Measurements from ENCODE around the gene CAPZA2. TPM values are rescaled to one million over a fixed set of nuclear protein-coding genes. Genes with fewer than 3 reads are reported as not detected.
A peak's percentile ranks its signal among the peaks of the same experiment; 100 is the strongest.

Gene CAPZA2
- total RNA-seq, 2 experiments from 2014 or later, result 134 to 182 TPM

DNA sequence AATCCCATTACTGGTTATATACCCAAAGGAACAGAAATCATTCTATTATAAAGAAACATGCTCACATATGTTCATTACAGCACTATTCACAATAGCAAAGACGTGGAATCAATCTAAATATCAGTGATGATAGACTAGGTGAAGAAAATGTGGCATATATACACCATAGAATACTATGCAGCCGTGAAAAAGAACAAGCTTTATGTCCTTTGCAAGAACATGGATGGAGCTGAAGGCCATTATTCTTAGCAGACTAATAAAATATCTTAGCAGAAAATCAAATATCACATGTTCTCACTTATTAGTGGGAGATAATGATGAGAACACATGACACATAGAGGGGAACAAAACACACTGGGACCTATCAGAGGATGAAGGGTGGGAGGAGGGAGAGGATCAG is 38.8 kb downstream of the CAPZA2 start:
- no peak overlapping the region for H3K4me3 Mint-ChIP-seq
- no peaks in the 10 kb centered on the region for H3K27me3 Mint-ChIP-seq
- H3K4me1 Mint-ChIP-seq, result no peaks in the 10 kb centered on the region
- H3K9me3 Mint-ChIP-seq, result no peaks in the 10 kb centered on the region
- CTCF ChIA-PET, result no interaction called here
- no peak overlapping the region for H3K27ac Mint-ChIP-seq
- no peak for DNase-seq
- H3K36me3 Mint-ChIP-seq (ENCODE audit: low read depth), result peaks cover 38% of the 10 kb centered on the region
- POLR2A ChIA-PET, result no interaction called here

DNA sequence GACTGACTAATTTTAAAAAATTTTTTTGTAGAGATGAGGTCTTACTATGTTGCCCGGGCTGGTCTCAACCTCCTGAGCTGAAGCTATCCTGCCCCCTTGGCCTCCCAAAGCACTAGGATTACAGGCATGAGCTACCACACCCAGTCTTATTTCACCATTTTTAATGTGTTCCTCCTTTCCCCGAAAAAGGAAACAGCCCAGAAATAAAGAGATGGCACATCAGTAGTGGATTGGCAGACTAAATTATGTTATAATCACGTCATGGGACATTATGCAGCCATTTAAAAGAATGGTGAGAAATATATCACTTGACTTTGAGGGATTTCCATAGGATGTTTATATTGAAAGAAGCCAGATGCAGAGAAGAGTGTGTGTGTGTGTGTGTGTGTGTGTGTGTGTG is 40.5 kb downstream of the CAPZA2 start:
- ChIA-PET POLR2A (no interaction called here), CTCF (interaction anchor here (0.9 kb wide), 1 partner anchor 31 kb away, joined by 3 read pairs; no protein-coding TSS in a partner anchor)
- Mint-ChIP-seq H3K4me3 (no peak overlapping the region), H3K36me3 (ENCODE audit: low read depth) (peaks cover 38% of the 10 kb centered on the region), H3K9me3 (no peaks in the 10 kb centered on the region), H3K27me3 (no peaks in the 10 kb centered on the region), H3K27ac (no peak overlapping the region), H3K4me1 (no peaks in the 10 kb centered on the region)
- DNase-seq, result no peak

DNA sequence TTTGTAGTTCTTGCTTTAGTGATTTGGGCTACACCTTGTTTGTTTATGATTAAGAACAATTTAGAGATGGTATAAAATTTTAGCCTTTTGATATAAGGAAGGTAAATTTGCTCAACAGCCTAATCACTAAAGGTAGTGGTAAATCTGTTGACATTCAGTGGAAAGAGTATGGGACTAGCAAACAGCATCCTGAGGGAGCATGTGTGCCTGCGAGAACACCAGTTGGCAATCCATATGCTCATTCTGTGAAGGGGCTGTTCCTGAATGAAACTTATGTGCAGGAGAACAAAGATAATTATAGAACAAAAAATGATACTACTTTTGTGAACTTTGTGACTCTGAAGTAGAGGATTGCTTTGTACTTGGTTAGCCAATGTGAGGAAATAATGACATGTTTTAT is 44.0 kb downstream of the CAPZA2 start:
- POLR2A ChIA-PET, result no interaction called here
- H3K4me1 Mint-ChIP-seq, result no peaks in the 10 kb centered on the region
- no peaks in the 10 kb centered on the region for H3K9me3 Mint-ChIP-seq
- H3K4me3 Mint-ChIP-seq, result no peak overlapping the region
- H3K27ac Mint-ChIP-seq, result no peak overlapping the region
- DNase-seq, result no peak
- H3K36me3 Mint-ChIP-seq (ENCODE audit: low read depth), result peaks cover 34% of the 10 kb centered on the region
- H3K27me3 Mint-ChIP-seq, result no peaks in the 10 kb centered on the region
- CTCF ChIA-PET, result no interaction called here

DNA sequence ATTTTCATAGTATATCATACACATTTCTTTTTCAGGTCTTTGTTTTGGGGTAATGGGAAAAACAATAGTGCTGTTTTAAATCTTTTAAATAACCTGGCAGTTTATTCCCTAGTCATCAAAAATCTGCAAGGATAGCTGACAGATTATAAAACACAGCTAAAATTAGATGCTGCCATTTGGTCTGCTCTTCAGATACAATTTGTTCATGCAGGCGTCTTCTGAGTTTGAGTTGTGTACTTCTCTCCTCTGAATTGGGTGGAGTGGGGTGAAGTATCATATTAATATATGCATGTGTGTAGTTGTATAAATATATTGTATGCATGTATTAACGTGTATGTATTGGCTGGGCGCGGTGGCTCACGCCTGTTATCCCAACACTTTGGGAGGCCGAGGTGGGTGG is 48.0 kb downstream of the CAPZA2 start:
- H3K27ac Mint-ChIP-seq, result no peak overlapping the region
- H3K9me3 Mint-ChIP-seq, result no peaks in the 10 kb centered on the region
- no peaks in the 10 kb centered on the region for H3K4me1 Mint-ChIP-seq
- DNase-seq, result no peak
- H3K4me3 Mint-ChIP-seq, result no peak overlapping the region
- no peaks in the 10 kb centered on the region for H3K27me3 Mint-ChIP-seq
- CTCF ChIA-PET, result no interaction called here
- POLR2A ChIA-PET, result no interaction called here
- H3K36me3 Mint-ChIP-seq (ENCODE audit: low read depth), result peaks cover 39% of the 10 kb centered on the region

DNA sequence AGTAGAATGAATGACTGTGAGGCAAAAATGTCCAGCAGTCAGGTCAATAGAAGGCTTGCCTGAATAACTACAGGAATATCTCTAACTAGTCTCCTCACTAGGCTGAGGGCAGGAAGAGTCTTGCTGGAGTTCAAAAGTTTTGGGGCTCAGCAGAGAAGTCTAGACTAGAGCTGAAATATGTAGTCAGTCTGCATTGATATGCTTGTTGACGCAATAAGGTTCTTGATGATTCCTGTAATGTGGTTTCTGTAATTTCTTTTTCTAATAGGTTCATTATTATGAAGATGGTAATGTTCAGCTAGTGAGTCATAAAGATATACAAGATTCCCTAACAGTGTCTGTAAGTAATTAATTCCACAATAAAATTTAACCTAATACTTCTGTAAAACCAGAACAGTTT is 49.4 kb downstream of the CAPZA2 start:
- no peak for DNase-seq
- CTCF ChIA-PET, result interaction anchor here (0.7 kb wide), 1 partner anchor 16 kb away, joined by 3 read pairs; no protein-coding TSS in a partner anchor
- POLR2A ChIA-PET, result no interaction called here
- Mint-ChIP-seq H3K4me3 (no peak overlapping the region), H3K9me3 (no peaks in the 10 kb centered on the region), H3K27me3 (no peaks in the 10 kb centered on the region), H3K4me1 (no peaks in the 10 kb centered on the region), H3K36me3 (ENCODE audit: low read depth) (peaks cover 43% of the 10 kb centered on the region), H3K27ac (no peak overlapping the region)

DNA sequence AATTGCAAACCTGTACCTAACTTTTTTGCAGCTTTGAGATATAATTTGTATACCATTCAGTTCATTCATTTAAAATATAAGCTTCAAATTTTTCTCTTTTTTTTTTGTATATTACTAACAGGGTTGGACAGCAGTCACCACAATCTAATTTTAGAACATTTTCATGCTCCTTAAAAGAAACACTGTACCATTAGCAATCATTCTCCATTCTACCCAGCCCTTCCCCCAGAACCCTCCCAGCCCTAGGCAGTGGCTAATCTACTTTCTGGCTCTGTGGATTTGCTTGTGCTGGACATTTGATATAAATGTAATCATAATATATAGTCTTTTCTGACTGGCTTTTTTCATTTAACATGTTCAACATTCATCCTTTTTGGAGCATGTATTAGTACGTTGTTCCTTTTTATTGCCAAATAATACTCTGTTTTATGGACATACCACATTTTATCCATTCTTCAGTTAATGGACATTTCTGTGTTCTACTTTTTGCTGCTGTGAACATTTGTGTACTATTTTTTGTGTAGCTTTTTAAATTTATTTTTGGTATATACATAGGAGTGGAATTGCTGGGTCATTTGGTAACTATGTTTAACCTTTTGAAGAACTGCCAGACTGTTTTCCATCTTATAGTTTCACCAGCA is 50.0 kb downstream of the CAPZA2 start:
- Mint-ChIP-seq H3K4me3 (no peak overlapping the region), H3K27me3 (no peaks in the 10 kb centered on the region), H3K36me3 (ENCODE audit: low read depth) (peaks cover 45% of the 10 kb centered on the region), H3K27ac (no peak overlapping the region), H3K9me3 (no peaks in the 10 kb centered on the region), H3K4me1 (no peaks in the 10 kb centered on the region)
- ChIA-PET POLR2A (no interaction called here), CTCF (interaction anchor here (0.7 kb wide), 1 partner anchor 16 kb away, joined by 3 read pairs; no protein-coding TSS in a partner anchor)
- DNase-seq, result no peak

DNA sequence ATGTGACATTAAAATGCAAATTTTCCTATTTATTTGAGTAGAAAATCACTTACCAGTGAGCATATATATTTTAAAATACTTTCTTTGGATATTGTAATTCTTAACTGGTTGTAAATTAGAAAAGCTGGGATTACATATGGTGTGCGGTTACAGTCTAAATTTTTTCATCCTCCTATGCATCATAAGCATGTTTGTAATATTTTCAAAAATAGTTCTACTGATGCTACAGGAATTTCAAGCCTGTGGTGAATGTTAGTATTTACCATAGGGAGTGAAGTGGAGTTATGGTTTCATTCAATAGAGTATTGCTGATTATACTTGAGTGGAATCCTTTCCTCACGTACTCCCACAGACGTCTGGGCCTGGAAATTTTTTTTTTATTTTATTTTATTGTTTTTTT is 56.3 kb downstream of the CAPZA2 start:
- H3K27me3 Mint-ChIP-seq, result no peaks in the 10 kb centered on the region
- H3K4me3 Mint-ChIP-seq, result no peak overlapping the region
- H3K36me3 Mint-ChIP-seq (ENCODE audit: low read depth), result peaks cover 35% of the 10 kb centered on the region

DNA sequence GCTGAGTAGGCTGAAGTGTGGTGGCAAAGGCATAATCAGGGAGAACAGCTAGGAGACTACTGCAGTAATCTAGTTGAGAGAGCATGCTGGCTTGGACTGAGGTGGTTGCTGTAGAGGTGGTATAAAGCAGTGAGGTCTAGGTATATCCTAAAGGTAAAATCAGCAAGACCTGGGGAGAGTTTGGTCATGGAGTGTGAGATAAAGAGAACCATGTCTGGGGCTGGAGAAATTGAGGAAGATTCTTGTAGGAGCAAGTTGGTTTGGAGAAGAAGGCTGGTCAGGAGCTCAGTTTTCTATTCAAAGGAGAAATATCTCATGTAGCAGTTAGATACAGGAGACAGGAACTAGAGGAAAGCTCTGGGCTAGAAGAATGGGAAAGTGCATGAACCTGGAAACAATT is 58.0 kb downstream of the CAPZA2 start:
- no peak overlapping the region for H3K27ac Mint-ChIP-seq
- H3K9me3 Mint-ChIP-seq, result no peaks in the 10 kb centered on the region
- no peaks in the 10 kb centered on the region for H3K4me1 Mint-ChIP-seq
- H3K27me3 Mint-ChIP-seq, result no peaks in the 10 kb centered on the region
- no peak overlapping the region for H3K4me3 Mint-ChIP-seq
- no peak for DNase-seq
- CTCF ChIA-PET, result interaction anchor here (1.4 kb wide), 1 partner anchor 10 kb away, joined by 4 read pairs; no protein-coding TSS in a partner anchor
- POLR2A ChIA-PET, result no interaction called here
- peaks cover 30% of the 10 kb centered on the region for H3K36me3 Mint-ChIP-seq (ENCODE audit: low read depth)

More for the DNA sequence above, 56.3 kb downstream of the CAPZA2 start:
- no peaks in the 10 kb centered on the region for H3K4me1 Mint-ChIP-seq
- ChIA-PET POLR2A (no interaction called here), CTCF (interaction anchor here (2.2 kb wide), 1 partner anchor 12 kb away, joined by 9 read pairs; no protein-coding TSS in a partner anchor)
- no peaks in the 10 kb centered on the region for H3K9me3 Mint-ChIP-seq
- no peak for DNase-seq
- no peak overlapping the region for H3K27ac Mint-ChIP-seq

DNA sequence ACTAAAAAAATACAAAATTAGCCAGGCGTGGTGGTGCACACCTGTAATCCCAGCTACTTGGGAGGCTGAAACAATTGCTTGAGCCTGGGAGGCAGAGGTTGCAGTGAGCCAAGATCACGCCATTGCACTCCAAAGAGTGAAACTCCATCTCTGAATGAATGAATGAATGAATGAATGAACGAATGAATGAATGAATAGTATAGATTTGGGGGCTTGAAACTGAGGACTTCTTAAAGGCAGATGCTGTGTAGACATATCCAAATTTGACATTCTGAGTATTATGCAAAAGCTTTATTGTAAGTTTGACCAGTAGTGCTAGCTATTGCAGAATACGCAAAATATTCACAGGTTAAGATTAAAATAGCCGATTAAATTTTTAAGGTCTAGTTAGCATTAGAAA is 60.2 kb downstream of the CAPZA2 start:
- no peak overlapping the region for H3K4me3 Mint-ChIP-seq
- H3K27me3 Mint-ChIP-seq, result no peaks in the 10 kb centered on the region
- no peaks in the 10 kb centered on the region for H3K9me3 Mint-ChIP-seq
- CTCF ChIA-PET, result no interaction called here
- H3K4me1 Mint-ChIP-seq, result no peaks in the 10 kb centered on the region
- no peak overlapping the region for H3K27ac Mint-ChIP-seq
- POLR2A ChIA-PET, result no interaction called here
- peaks cover 20% of the 10 kb centered on the region for H3K36me3 Mint-ChIP-seq (ENCODE audit: low read depth)
- DNase-seq, result no peak

DNA sequence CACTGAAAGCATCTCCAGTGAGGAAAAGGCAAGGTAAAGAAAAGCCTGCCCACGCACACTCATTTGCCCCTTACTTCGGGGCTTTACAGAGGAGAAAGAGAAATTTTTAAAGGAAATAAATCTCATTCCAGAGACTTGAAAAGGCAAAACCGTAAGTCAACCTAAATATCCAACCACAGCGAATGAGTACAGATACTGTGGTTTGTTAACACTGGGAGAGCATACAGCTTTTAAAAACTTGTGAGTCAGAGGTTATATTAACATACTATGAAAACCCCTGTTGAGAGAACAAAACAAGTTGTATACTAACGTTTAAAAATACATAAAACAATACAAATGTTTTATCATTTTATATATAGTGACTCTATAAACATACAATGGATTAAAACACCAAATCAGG is 62.4 kb downstream of the CAPZA2 start:
- no peak for DNase-seq
- ChIA-PET CTCF (interaction anchor here (0.6 kb wide), 1 partner anchor 97 kb away, joined by 3 read pairs; no protein-coding TSS in a partner anchor), POLR2A (interaction anchor here (0.6 kb wide), 1 partner anchor 72 kb away, joined by 3 read pairs; no protein-coding TSS in a partner anchor)
- Mint-ChIP-seq H3K27ac (no peak overlapping the region), H3K4me3 (no peak overlapping the region), H3K36me3 (ENCODE audit: low read depth) (peaks cover 10% of the 10 kb centered on the region), H3K4me1 (no peaks in the 10 kb centered on the region), H3K9me3 (no peaks in the 10 kb centered on the region), H3K27me3 (peaks cover 9% of the 10 kb centered on the region)

DNA sequence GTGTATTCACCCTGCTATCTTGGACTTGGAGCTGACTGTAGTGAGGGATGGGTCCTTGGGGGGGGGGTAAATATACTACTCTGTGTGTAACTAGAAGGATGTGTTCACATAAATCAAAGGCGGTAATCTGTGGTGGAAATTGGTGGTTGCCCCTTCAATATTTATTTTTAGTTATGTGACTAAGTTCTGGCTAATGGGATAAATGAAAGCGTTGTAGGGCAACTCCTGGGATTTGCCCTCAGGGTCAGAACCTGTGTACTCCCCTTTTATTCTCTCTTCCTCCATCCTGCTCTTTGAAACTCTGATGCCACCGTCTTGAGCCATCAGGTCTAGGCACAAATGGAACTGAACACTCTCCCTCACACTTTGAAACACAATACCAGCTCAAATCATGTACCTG is 66.6 kb downstream of the CAPZA2 start:
- H3K27me3 Mint-ChIP-seq, result peaks cover 16% of the 10 kb centered on the region

DNA sequence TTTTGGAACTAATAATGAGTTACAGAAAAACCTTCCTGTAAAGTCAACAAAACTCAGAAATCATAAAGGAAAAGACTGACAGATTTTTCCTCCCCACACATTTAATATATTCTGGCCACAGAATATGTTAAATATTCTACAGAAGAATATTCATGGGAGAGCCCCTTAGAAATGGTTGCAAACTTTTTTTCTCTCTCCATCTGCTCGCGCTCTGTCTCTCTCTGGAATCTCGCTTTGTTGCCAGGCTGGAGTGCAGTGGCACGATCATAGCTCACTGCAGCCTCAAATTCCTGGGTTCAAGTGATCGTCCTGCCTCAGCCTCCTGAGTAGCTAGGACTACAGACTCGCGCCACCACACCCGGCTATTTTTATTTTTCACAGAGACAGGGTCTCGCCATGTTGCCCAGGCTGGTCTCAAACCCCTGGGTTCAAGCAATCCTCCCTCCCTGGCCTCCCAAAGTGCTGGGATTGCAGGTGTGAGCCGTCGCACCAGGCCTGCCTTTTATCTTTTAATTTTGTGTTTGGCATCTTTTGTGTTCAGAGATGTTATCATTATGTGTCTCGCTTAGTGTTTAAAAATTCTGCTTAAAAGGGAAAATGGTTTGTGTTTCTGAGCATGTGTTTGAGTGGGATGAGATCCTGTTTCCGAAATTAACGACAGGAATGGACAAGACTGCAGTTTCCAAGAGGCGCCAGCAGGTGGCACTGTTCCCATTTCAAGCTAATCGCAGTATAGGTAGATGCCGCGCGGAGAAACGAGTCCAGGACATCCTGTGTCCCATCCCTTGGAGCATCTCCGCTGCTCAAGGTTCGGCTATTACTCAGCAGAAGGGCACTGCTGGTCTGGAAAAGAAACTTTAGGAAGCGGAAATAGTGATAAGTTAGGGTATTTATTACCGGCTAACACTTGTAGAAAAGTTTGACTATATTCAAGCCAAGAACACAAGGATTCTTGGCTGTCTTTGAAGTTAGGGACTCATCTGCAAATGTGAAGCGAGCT is 67.8 kb downstream of the CAPZA2 start:
- H3K4me3 Mint-ChIP-seq, result no peak overlapping the region
- POLR2A ChIA-PET, result no interaction called here
- peak; percentile 78 for DNase-seq
- H3K4me1 Mint-ChIP-seq, result peaks cover 2% of the 10 kb centered on the region
- peaks cover 23% of the 10 kb centered on the region for H3K27me3 Mint-ChIP-seq
- no peaks in the 10 kb centered on the region for H3K9me3 Mint-ChIP-seq
- no peaks in the 10 kb centered on the region for H3K36me3 Mint-ChIP-seq (ENCODE audit: low read depth)
- no peak overlapping the region for H3K27ac Mint-ChIP-seq
- CTCF ChIA-PET, result interaction anchor here (1.0 to 2.9 kb wide), 6 partner anchors 10 to 180 kb away, joined by 3 to 10 read pairs (median 6); no protein-coding TSS in a partner anchor

More for the DNA sequence above, 66.6 kb downstream of the CAPZA2 start:
- H3K4me1 Mint-ChIP-seq, result peaks cover 2% of the 10 kb centered on the region
- H3K9me3 Mint-ChIP-seq, result no peaks in the 10 kb centered on the region
- no peak overlapping the region for H3K27ac Mint-ChIP-seq
- H3K36me3 Mint-ChIP-seq (ENCODE audit: low read depth), result no peaks in the 10 kb centered on the region
- DNase-seq, result no peak
- ChIA-PET POLR2A (no interaction called here), CTCF (interaction anchor here (2.9 kb wide), 1 partner anchor 15 kb away, joined by 10 read pairs; no protein-coding TSS in a partner anchor)
- no peak overlapping the region for H3K4me3 Mint-ChIP-seq

DNA sequence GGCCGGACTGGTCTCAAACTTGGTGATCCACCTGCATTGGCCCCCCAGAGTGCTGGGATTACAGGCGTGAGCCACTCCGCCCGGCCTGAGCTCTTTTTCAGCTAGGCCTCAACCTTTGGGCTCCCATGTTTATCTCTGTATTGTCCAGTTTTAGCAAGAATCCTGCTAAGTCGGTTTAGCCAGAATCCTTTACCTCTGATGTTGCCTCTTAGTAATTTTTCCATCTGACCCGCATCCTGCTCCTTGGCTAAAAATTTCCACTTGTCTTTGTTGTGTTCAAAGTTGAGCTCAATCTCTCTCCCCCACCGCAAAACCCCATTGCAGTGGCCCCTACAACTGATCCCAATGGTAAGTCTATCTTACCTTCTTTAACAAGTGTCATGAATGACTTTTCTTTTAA is 70.2 kb downstream of the CAPZA2 start:
- CTCF ChIA-PET, result interaction anchor here (1.0 kb wide), 1 partner anchor 199 kb away, joined by 3 read pairs; no protein-coding TSS in a partner anchor
- DNase-seq, result no peak
- Mint-ChIP-seq H3K36me3 (ENCODE audit: low read depth) (no peaks in the 10 kb centered on the region), H3K4me1 (peaks cover 2% of the 10 kb centered on the region), H3K27ac (no peak overlapping the region), H3K27me3 (peaks cover 32% of the 10 kb centered on the region), H3K9me3 (no peaks in the 10 kb centered on the region), H3K4me3 (no peak overlapping the region)
- POLR2A ChIA-PET, result no interaction called here
